Measurements from ENCODE around the gene SSBP1. TPM values are rescaled to one million over a fixed set of nuclear protein-coding genes. Genes with fewer than 3 reads are reported as not detected.
A peak's percentile ranks its signal among the peaks of the same experiment; 100 is the strongest.
"Not testable (repeated sequence)": the region's sequence is repeated elsewhere in the genome, so short reads cannot be mapped to it uniquely, and the experiment has no call there.

SSBP1 gene
- total and polyA plus RNA-seq, 8 donors: 28.5 to 88.8 (median 47.4) TPM

GRCh38 chr7:141754939-141755338 lies 16.8 kb downstream of the SSBP1 start:
- no peak overlapping the region for H3K4me3 ChIP-seq
- ATAC-seq (peak in 2 of 4 donors; percentile 48 to 55), FAIRE-seq (no peak)

GRCh38 chr7:141763797-141764196 lies 25.6 kb downstream of the SSBP1 start, which contains the start of gene TAS2R3:
TAS2R3 (plus strand) TSS chr7:141764097; CDS start chr7:141764159, 62 bp downstream.
- 95 to 99% methylated on average over 3 of the region's 3 CpGs for WGBS, 2 donors
- Histone ChIP-seq H3K36me3 (peaks cover 0 to 18% (median 0%) of the 10 kb centered on the region in 3 donors), H3K27me3 (no peaks in the 10 kb centered on the region), H3K4me1 (no peaks in the 10 kb centered on the region), H3K4me3 (no peak within 1 kb of the TSS), H3K9me3 (no peaks in the 10 kb centered on the region), H3K27ac (no peak within 1 kb of the TSS)
- no peak for TF ChIP-seq CTCF (IDR thresholded peaks at IDR 0.05)
- ATAC-seq (no peak), DNase-seq (no peak), FAIRE-seq (no peak)
- intact Hi-C loops (cut with DNase I): no loop called here

More at GRCh38 chr7:141754939-141755338, 16.8 kb downstream of the SSBP1 start:
- no peak for DNase-seq
- Histone ChIP-seq H3K9me3 (no peaks in the 10 kb centered on the region), H3K4me1 (no peaks in the 10 kb centered on the region), H3K27me3 (no peaks in the 10 kb centered on the region), H3K27ac (no peak overlapping the region), H3K36me3 (peaks cover 12 to 39% (median 23%) of the 10 kb centered on the region in 3 donors)
- 87 to 88% methylated on average over 6 of the region's 6 CpGs for WGBS, 2 donors
- intact Hi-C loops (cut with DNase I): no loop called here
- no peak for TF ChIP-seq CTCF (IDR thresholded peaks at IDR 0.05)

GRCh38 chr7:141770083-141770583 lies 32.0 kb downstream of the SSBP1 start:
- H3K4me3 ChIP-seq; H3K27ac ChIP-seq; H3K4me1 ChIP-seq; H3K36me3 ChIP-seq; intact Hi-C loops (cut with DNase I); H3K9me3 ChIP-seq; DNase-seq; ATAC-seq; H3K27me3 ChIP-seq; FAIRE-seq: not testable (repeated sequence)
- WGBS, 2 donors: 95 to 96% methylated on average over 3 of the region's 3 CpGs

- ATAC-seq: no peak
- H3K27ac ChIP-seq: no peak within 1 kb of the TSS
- no peaks in the 10 kb centered on the region for H3K4me1 ChIP-seq
- no peak within 1 kb of the TSS for H3K4me3 ChIP-seq
- H3K9me3 ChIP-seq: no peaks in the 10 kb centered on the region
- no peak for DNase-seq
- TF ChIP-seq CTCF (IDR thresholded peaks at IDR 0.05): no peak
- no peak for FAIRE-seq
- 94 to 100% methylated on average over 1 of the region's 1 CpG for WGBS, 2 donors
- H3K36me3 ChIP-seq: no peaks in the 10 kb centered on the region
- H3K27me3 ChIP-seq: no peaks in the 10 kb centered on the region
- intact Hi-C loops (cut with DNase I): no loop called here
Observed at GRCh38 chr7:141776374-141776773, 38.2 kb downstream of the SSBP1 start, which contains the start of gene TAS2R4. TAS2R4 (plus strand) TSS chr7:141776674; CDS start chr7:141778489, 1,815 bp downstream.

GRCh38 chr7:141785706-141786552 lies 47.8 kb downstream of the SSBP1 start:
- intact Hi-C loops (cut with DNase I): no loop called here
- FAIRE-seq (no peak), ATAC-seq (peak in 3 of 4 donors; percentile 81 to 85 (median 84)), DNase-seq (peak in 1 of 6 donors; percentile 6)
- H3K4me3 ChIP-seq: no peak overlapping the region
- peak; percentile 44 to 59 (median 52) for TF ChIP-seq CTCF (IDR thresholded peaks at IDR 0.05)
- WGBS, 2 donors: 65 to 68% methylated on average over 13 of the region's 13 CpGs
- no peaks in the 10 kb centered on the region for H3K4me1 ChIP-seq
- no peaks in the 10 kb centered on the region for H3K27me3 ChIP-seq
- no peaks in the 10 kb centered on the region for H3K36me3 ChIP-seq
- H3K27ac ChIP-seq: no peak overlapping the region
- H3K9me3 ChIP-seq: no peaks in the 10 kb centered on the region

All from pancreas (tissue), 10 donors.